Measurements from ENCODE around the gene AKR7A3. TPM values are rescaled to one million over a fixed set of nuclear protein-coding genes. Genes with fewer than 3 reads are reported as not detected.

Gene AKR7A3
- total RNA-seq, 5 donors from 2014 or later (not counting 1 experiment from before 2014, with no cell fraction given) = 0.82 to 2.8 (median 1.1) TPM

DNA sequence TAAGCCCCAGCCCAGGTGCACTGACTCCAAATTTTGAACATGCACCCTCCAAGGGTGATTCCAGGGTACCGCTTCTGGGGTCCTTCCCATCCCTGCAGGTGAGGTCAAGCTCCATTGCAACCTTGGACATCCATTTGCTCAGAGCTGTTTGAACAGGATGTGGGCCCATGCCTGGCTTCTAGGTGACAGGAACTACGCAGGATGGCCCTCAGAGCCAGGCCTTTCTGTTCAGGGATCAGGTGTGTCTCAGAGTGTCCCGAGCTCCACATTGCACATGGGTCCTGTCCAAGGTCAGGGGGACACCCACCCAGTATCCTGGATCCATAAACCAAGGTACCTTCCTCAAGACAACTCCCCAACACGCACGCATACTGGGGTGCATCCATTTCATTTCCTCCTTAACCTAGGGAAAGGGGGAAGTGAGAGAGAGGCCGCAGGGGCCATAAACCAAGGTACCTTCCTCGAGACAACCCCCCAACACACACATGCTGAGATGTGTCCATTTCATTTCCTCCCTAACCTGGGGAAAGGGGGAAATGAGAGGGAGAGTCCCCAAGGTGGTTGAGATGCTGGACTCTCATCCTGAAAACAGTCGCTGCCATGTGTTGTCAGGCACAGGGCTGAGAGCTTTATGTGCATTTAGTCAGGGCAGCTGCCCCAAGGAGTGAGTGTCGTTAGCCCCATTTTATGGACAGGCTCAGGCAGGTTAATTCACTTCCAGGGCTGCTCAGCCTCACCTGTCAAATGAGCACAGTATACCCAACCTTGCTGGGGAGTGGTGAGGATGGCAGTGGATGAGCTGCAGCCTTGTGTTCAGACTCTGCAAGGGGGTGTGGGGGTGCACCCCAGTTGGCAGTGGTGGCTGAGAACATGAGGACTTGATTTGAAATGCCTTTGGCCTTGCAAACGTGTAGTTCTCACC, 25.7 kb upstream of the AKR7A3 start:
- ATAC-seq (replicated peaks in 1 of 4) = no peak
- WGBS (ENCODE audit: insufficient coverage) = 88% methylated on average over 6 of the region's 10 CpGs
- ChIA-PET CTCF (no interaction called here), POLR2A (interaction anchor here in 1 of 2 donors (0.6 kb wide), 1 partner anchor 345 kb away, joined by 4 read pairs; no protein-coding TSS in a partner anchor)
- peak overlapping the region in 1 of 3 donors; percentile 94 for H3K4me3 Mint-ChIP-seq
- H3K36me3 Mint-ChIP-seq = peaks cover 11% of the 10 kb centered on the region
- H3K36me3 ChIP-seq (ENCODE audit: control insufficient read depth in 2 of 2, extremely low read depth in 1 of 2, insufficient read depth in 1 of 2, low read length in 1 of 2) = peaks cover 2% of the 10 kb centered on the region in 2 donors
- H3K27ac ChIP-seq (ENCODE audit: low read length) = no peak overlapping the region
- peaks cover 4 to 36% of the 10 kb centered on the region in 2 experiments for H3K4me1 ChIP-seq (ENCODE audit: control insufficient read depth in 1 of 2, extremely low read depth in 1 of 2, insufficient read depth in 2 of 2, low read length in 2 of 2)
- no peak overlapping the region for H3K27ac Mint-ChIP-seq
- no peak for DNase-seq
- H3K9me3 Mint-ChIP-seq = no peaks in the 10 kb centered on the region
- peaks cover 30 to 46% (median 39%) of the 10 kb centered on the region in 3 donors for H3K4me1 Mint-ChIP-seq
- H3K27me3 ChIP-seq (replicated peaks in 1 of 2; ENCODE audit: control insufficient read depth in 2 of 2, extremely low read depth in 1 of 2, insufficient read depth in 2 of 2, low read length in 1 of 2) = no peaks in the 10 kb centered on the region
- H3K9me3 ChIP-seq = no peaks in the 10 kb centered on the region
- H3K4me3 ChIP-seq (ENCODE audit: control insufficient read depth in 1 of 2, extremely low read depth in 1 of 2, low read length in 1 of 2) = no peak overlapping the region
- H3K27me3 Mint-ChIP-seq = no peaks in the 10 kb centered on the region

DNA sequence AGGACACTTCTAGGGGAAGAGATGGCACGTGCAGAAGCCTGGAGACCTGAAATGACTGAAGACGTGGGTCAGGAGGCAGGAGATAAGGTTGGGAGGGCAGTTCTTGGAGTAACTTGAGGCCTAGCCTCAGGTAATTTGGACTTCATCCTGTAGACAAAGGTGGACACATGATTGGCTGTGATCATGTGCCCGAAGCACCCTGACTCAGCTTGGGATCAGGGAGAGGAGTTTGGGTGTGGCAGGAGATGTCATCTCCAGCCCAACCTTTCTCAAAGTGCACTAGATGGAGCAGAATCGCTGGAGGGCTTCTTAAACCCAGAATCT, 25.0 kb upstream of the AKR7A3 start:
- peaks cover 4 to 36% of the 10 kb centered on the region in 2 experiments for H3K4me1 ChIP-seq (ENCODE audit: control insufficient read depth in 1 of 2, extremely low read depth in 1 of 2, insufficient read depth in 2 of 2, low read length in 2 of 2)
- no peak for DNase-seq
- no peaks in the 10 kb centered on the region for H3K27me3 ChIP-seq (replicated peaks in 1 of 2; ENCODE audit: control insufficient read depth in 2 of 2, extremely low read depth in 1 of 2, insufficient read depth in 2 of 2, low read length in 1 of 2)
- H3K9me3 Mint-ChIP-seq = no peaks in the 10 kb centered on the region
- peak overlapping the region; percentile 77 to 94 (median 86) for H3K4me3 Mint-ChIP-seq
- no peak for ATAC-seq (replicated peaks in 1 of 4)
- H3K4me1 Mint-ChIP-seq = peaks cover 37 to 52% (median 43%) of the 10 kb centered on the region in 3 donors
- CTCF ChIA-PET = no interaction called here
- H3K27ac ChIP-seq (ENCODE audit: low read length) = no peak overlapping the region
- no peak overlapping the region for H3K4me3 ChIP-seq (ENCODE audit: control insufficient read depth in 1 of 2, extremely low read depth in 1 of 2, low read length in 1 of 2)
- no peaks in the 10 kb centered on the region for H3K9me3 ChIP-seq
- H3K27ac Mint-ChIP-seq = peak overlapping the region; percentile 7 to 75
- H3K36me3 Mint-ChIP-seq = peaks cover 13% of the 10 kb centered on the region
- H3K36me3 ChIP-seq (ENCODE audit: control insufficient read depth in 2 of 2, extremely low read depth in 1 of 2, insufficient read depth in 1 of 2, low read length in 1 of 2) = peaks cover 2% of the 10 kb centered on the region in 2 donors
- H3K27me3 Mint-ChIP-seq = no peaks in the 10 kb centered on the region
- WGBS (ENCODE audit: insufficient coverage) = 100% methylated on average over 3 of the region's 4 CpGs
- POLR2A ChIA-PET = no interaction called here

- H3K36me3 ChIP-seq (ENCODE audit: control insufficient read depth in 2 of 2, extremely low read depth in 1 of 2, insufficient read depth in 1 of 2, low read length in 1 of 2) = peaks cover 6% of the 10 kb centered on the region in 2 donors
- Mint-ChIP-seq H3K4me3 (peak overlapping the region; percentile 77 to 94 (median 86)), H3K36me3 (peaks cover 13% of the 10 kb centered on the region), H3K27me3 (no peaks in the 10 kb centered on the region), H3K27ac (peak overlapping the region; percentile 37 to 75), H3K4me1 (peaks cover 42 to 52% (median 43%) of the 10 kb centered on the region in 3 donors), H3K9me3 (no peaks in the 10 kb centered on the region)
- CTCF ChIA-PET = no interaction called here
- H3K27me3 ChIP-seq (replicated peaks in 1 of 2; ENCODE audit: control insufficient read depth in 2 of 2, extremely low read depth in 1 of 2, insufficient read depth in 2 of 2, low read length in 1 of 2) = no peaks in the 10 kb centered on the region
- peaks cover 4 to 36% of the 10 kb centered on the region in 2 experiments for H3K4me1 ChIP-seq (ENCODE audit: control insufficient read depth in 1 of 2, extremely low read depth in 1 of 2, insufficient read depth in 2 of 2, low read length in 2 of 2)
- H3K27ac ChIP-seq (ENCODE audit: low read length) = peak overlapping the region; percentile 29
- 79% methylated on average over 14 of the region's 20 CpGs for WGBS (ENCODE audit: insufficient coverage)
- ATAC-seq (replicated peaks in 1 of 4) (no peak), DNase-seq (peak in 2 of 35 experiments; percentile 22 to 38)
- POLR2A ChIA-PET = no interaction called here
- H3K9me3 ChIP-seq = no peaks in the 10 kb centered on the region
- peak overlapping the region; percentile 76 to 80 for H3K4me3 ChIP-seq (ENCODE audit: control insufficient read depth in 1 of 2, extremely low read depth in 1 of 2, low read length in 1 of 2)
Observed at GRCh38 chr1:19312782-19313635, 24.4 kb upstream of the AKR7A3 start.

DNA sequence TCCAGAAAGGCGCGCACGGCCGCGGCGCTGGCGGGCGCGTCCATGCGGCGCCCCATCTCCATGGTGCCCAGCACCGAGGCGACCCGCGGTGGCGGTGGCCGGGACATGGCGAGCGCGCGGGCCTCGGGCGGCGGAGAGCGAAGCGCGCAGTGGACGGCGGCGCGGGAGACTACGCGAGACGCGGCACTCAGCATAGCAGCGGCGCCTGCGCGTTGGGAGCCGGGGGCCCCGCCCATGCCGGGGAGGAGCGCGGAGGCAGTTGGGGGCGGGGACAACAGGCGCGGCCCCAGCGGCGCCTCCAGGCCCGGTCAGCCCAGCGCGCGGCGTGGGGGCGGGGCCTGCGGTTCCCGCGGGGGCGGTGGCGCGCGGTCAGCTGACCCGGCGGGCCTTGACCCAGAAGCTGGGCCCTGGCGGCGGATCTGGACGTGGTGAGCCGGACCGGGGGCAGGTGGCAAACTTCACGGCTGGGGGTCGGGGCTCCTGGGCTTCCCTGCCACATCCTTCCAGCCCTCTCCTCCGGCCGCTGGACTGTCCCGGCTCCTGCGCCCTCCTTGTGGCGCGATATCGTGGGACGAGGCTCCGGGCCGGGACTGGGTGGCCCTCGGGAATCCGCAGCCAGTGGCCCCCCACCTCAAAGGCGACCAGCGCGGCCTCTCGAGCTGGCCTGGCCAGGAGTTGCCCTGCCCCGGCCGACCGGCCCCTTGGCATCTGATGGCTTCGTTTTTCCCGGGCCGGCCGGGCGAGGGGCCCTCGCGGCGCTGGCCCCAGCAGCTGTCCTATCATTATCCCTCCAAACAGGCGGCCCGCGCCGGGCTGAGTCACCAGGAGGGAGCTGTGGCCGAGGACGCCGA, 23.6 kb upstream of the AKR7A3 start, which contains the start of the genes AKR7A2 and SLC66A1:
TSS of gene AKR7A2 (minus strand) at position 214 of the 851 bp plus-strand sequence. CDS start at position 194, 20 bp downstream.
TSS of gene SLC66A1 (plus strand) at position 396 of the 851 bp plus-strand sequence. CDS start 5,352 bp downstream, outside the sequence.
- Histone ChIP-seq H3K27ac (ENCODE audit: low read length) (peak within 1 kb of the TSS; percentile 29), H3K36me3 (ENCODE audit: control insufficient read depth in 2 of 2, extremely low read depth in 1 of 2, insufficient read depth in 1 of 2, low read length in 1 of 2) (peaks cover 8 to 15% of the 10 kb centered on the region in 2 donors), H3K27me3 (replicated peaks in 1 of 2; ENCODE audit: control insufficient read depth in 2 of 2, extremely low read depth in 1 of 2, insufficient read depth in 2 of 2, low read length in 1 of 2) (no peaks in the 10 kb centered on the region), H3K9me3 (no peaks in the 10 kb centered on the region), H3K4me1 (ENCODE audit: control insufficient read depth in 1 of 2, extremely low read depth in 1 of 2, insufficient read depth in 2 of 2, low read length in 2 of 2) (peaks cover 4 to 36% of the 10 kb centered on the region in 2 experiments), H3K4me3 (ENCODE audit: control insufficient read depth in 1 of 2, extremely low read depth in 1 of 2, low read length in 1 of 2) (peak within 1 kb of the TSS; percentile 80 to 88)
- peak; percentile 95 to 98 (median 97) for ATAC-seq (replicated peaks in 1 of 4)
- under 1% methylated on average over 100 of the region's 105 CpGs for WGBS (ENCODE audit: insufficient coverage)
- Mint-ChIP-seq H3K27me3 (no peaks in the 10 kb centered on the region), H3K36me3 (peaks cover 18% of the 10 kb centered on the region), H3K4me1 (peaks cover 43 to 52% (median 47%) of the 10 kb centered on the region in 3 donors), H3K4me3 (peak within 1 kb of the TSS; percentile 88 to 94 (median 89)), H3K27ac (peak within 1 kb of the TSS; percentile 37 to 75), H3K9me3 (no peaks in the 10 kb centered on the region)
- peak; percentile 70 to 95 (median 83) for DNase-seq
- ChIA-PET POLR2A (interaction anchor here in 1 of 2 donors (0.5 kb wide), 1 partner anchor 8 kb away, joined by 4 read pairs; no protein-coding TSS in a partner anchor), CTCF (no interaction called here)

GRCh38 chr1:19311503-19311930, 22.9 kb upstream of the AKR7A3 start:
- Mint-ChIP-seq H3K4me1 (peaks cover 42 to 51% (median 43%) of the 10 kb centered on the region in 3 donors), H3K27me3 (no peaks in the 10 kb centered on the region), H3K36me3 (peaks cover 19% of the 10 kb centered on the region), H3K4me3 (peak overlapping the region; percentile 88 to 94 (median 89)), H3K9me3 (no peaks in the 10 kb centered on the region), H3K27ac (peak overlapping the region; percentile 27 to 68)
- no peaks in the 10 kb centered on the region for H3K27me3 ChIP-seq (replicated peaks in 1 of 2; ENCODE audit: control insufficient read depth in 2 of 2, extremely low read depth in 1 of 2, insufficient read depth in 2 of 2, low read length in 1 of 2)
- peaks cover 4 to 36% of the 10 kb centered on the region in 2 experiments for H3K4me1 ChIP-seq (ENCODE audit: control insufficient read depth in 1 of 2, extremely low read depth in 1 of 2, insufficient read depth in 2 of 2, low read length in 2 of 2)
- peak; percentile 28 to 39 (median 37) for ATAC-seq (replicated peaks in 1 of 4)
- POLR2A ChIA-PET = interaction anchor here in 1 of 2 donors (0.5 kb wide), 1 partner anchor 8 kb away, joined by 4 read pairs; no protein-coding TSS in a partner anchor
- H3K36me3 ChIP-seq (ENCODE audit: control insufficient read depth in 2 of 2, extremely low read depth in 1 of 2, insufficient read depth in 1 of 2, low read length in 1 of 2) = peaks cover 11 to 21% of the 10 kb centered on the region in 2 donors
- no peaks in the 10 kb centered on the region for H3K9me3 ChIP-seq
- no peak overlapping the region for H3K27ac ChIP-seq (ENCODE audit: low read length)
- peak overlapping the region; percentile 80 to 88 for H3K4me3 ChIP-seq (ENCODE audit: control insufficient read depth in 1 of 2, extremely low read depth in 1 of 2, low read length in 1 of 2)
- CTCF ChIA-PET = no interaction called here
- peak in 4 of 35 experiments; percentile 9 to 29 (median 25) for DNase-seq
- 1% methylated on average over 29 of the region's 29 CpGs for WGBS (ENCODE audit: insufficient coverage)
